ENCODE results near the gene CHMP2A. TPM values are rescaled to one million over a fixed set of nuclear protein-coding genes. Genes with fewer than 3 reads are reported as not detected.
A peak's percentile ranks its signal among the peaks of the same experiment; 100 is the strongest.

CHMP2A gene
- total and polyA plus RNA-seq, 2 donors (not counting 3 experiments of a cell fraction or from before 2014, with no cell fraction given): 105 to 150 TPM

DNA sequence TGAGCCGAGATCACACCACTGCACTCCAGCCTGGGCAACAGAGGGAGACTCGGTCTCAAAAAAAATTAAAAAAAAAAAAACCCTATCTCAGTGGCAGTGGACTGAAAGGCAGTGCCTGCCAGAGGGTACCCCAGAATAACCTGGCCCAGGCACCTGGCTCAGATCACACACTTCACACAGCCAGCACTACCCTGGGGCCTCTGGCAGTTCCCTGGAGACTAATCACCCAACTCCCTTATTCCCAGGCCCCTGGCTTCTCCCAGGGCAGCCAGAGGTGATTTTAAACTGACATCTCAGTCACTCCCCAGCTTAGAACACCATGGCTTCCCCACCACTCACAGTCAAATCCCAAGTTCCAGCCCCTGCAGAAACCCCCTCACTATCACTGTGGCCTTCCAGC, 39.6 kb downstream of the CHMP2A start:
- H3K9me1 ChIP-seq (replicated peaks; ENCODE audit: control insufficient read depth, extremely low read depth, insufficient read depth, low read length): no peaks in the 10 kb centered on the region
- H3K36me3 ChIP-seq (ENCODE audit: control insufficient read depth in 2 of 2, extremely low read depth in 1 of 2, insufficient read depth in 2 of 2, low read length in 2 of 2): peaks cover 0 to 11% of the 10 kb centered on the region in 2 experiments
- H3K9ac ChIP-seq (replicated peaks; ENCODE audit: extremely low read depth, insufficient read depth, low read length): no peak overlapping the region
- BruUV-seq (replicated peaks): no TSS peak
- no peaks in the 10 kb centered on the region for H3K27me3 ChIP-seq (ENCODE audit: control insufficient read depth in 2 of 2, insufficient read depth in 2 of 2, low read length in 2 of 2)
- TF ChIP-seq EZH2 (IDR thresholded peaks at IDR 0.05; ENCODE audit: borderline replicate concordance, low read depth, low read length, severe bottlenecking) (no peak), FOS (IDR thresholded peaks at IDR 0.05; ENCODE audit: borderline replicate concordance, insufficient read depth, low read length) (no peak), POLR2AphosphoS5 (IDR thresholded peaks at IDR 0.05; ENCODE audit: insufficient read depth, low read depth, low read length) (no peak), JUN (IDR thresholded peaks at IDR 0.05; ENCODE audit: borderline replicate concordance, insufficient read depth, insufficient read length, low read depth) (no peak), GATA2 (IDR thresholded peaks at IDR 0.05; ENCODE audit: insufficient read depth, insufficient read length, low read depth, low read length) (no peak)
- TF ChIP-seq, protein P1, sequence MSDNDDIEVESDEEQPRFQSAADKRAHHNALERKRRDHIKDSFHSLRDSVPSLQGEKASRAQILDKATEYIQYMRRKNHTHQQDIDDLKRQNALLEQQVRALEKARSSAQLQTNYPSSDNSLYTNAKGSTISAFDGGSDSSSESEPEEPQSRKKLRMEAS (IDR thresholded peaks at IDR 0.05; ENCODE audit: insufficient read depth, insufficient read length): no peak
- H3K4me3 ChIP-seq (replicated peaks in 1 of 3; ENCODE audit: insufficient read depth in 1 of 3, low read depth in 1 of 3, low read length in 3 of 3): no peak overlapping the region
- intact Hi-C loops (cut with micrococcal nuclease) (no loop called here), dilution Hi-C loops (cut with MboI; ENCODE audit: extremely low pct_ligation_motif_present, low sequenced_read_pairs) (no loop called here)
- H2AFZ ChIP-seq (ENCODE audit: low read depth, low read length): no peak overlapping the region
- DNase-seq (ENCODE audit: low read depth, low spot score): no peak
- no peak for FAIRE-seq
- ChIA-PET POLR2A (interaction anchor here (0.5 kb wide), 1 partner anchor 9 kb away, joined by 3 read pairs; no protein-coding TSS in a partner anchor), CTCF (interaction anchor here (0.7 to 2.7 kb wide), 2 partner anchors 23 to 66 kb away, joined by 3 to 42 read pairs; no protein-coding TSS in a partner anchor)
- H4K20me1 ChIP-seq (replicated peaks; ENCODE audit: control insufficient read depth, extremely low read depth, insufficient read depth, low read length): no peaks in the 10 kb centered on the region
- no peak overlapping the region for H3K4me2 ChIP-seq (ENCODE audit: insufficient read depth, low read length)
- no peak overlapping the region for H3K27ac ChIP-seq (ENCODE audit: insufficient read depth, low read depth, low read length)
- peaks cover 36% of the 10 kb centered on the region for H3K79me2 ChIP-seq (ENCODE audit: control insufficient read depth, insufficient read depth, low read length)
- H3K4me1 ChIP-seq (ENCODE audit: control insufficient read depth, extremely low read depth, insufficient read depth, low read length): peaks cover 14% of the 10 kb centered on the region
- H3K9me3 ChIP-seq (replicated peaks; ENCODE audit: control insufficient read depth, insufficient read depth, low read length): no peaks in the 10 kb centered on the region

DNA sequence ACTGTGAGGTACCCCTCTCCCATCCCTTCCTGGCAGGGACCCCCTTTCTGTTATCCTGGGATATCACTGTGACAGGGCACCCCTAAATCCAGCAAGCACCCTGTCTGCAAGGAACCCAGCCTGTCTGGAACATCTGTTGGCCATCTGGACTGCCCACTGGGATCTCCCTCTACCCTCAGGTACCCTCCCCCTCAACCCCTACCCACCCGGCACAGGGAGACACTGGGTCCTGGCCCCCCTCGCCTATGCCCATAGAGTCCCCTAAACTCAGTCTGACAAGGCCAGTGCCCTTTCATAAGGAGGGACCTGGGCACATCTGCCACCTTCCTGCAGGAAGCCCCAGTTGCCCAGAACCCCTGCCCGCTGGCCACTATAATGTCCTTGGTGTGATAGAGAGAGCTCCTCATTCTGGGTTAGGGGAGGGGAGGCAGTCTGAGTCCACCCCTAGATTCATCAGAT, 40.3 kb downstream of the CHMP2A start:
- no peaks in the 10 kb centered on the region for H4K20me1 ChIP-seq (replicated peaks; ENCODE audit: control insufficient read depth, extremely low read depth, insufficient read depth, low read length)
- H3K27ac ChIP-seq (ENCODE audit: insufficient read depth, low read depth, low read length): no peak overlapping the region
- ChIA-PET POLR2A (interaction anchor here (1.0 to 1.6 kb wide), 2 partner anchors 29 to 61 kb away, joined by 4 to 6 read pairs; partner anchors contain the start of gene TRIM28), CTCF (interaction anchor here (0.7 to 2.7 kb wide), 29 partner anchors 9 to 286 kb away, joined by 3 to 42 read pairs (median 5); partner anchors contain the start of genes CHMP2A, TRIM28, UBE2M and ZNF497)
- FAIRE-seq (no peak), DNase-seq (ENCODE audit: low read depth, low spot score) (no peak)
- no TSS peak for BruUV-seq (replicated peaks)
- no peaks in the 10 kb centered on the region for H3K27me3 ChIP-seq (ENCODE audit: control insufficient read depth in 2 of 2, insufficient read depth in 2 of 2, low read length in 2 of 2)
- H3K4me2 ChIP-seq (ENCODE audit: insufficient read depth, low read length): peak overlapping the region; percentile 48
- peaks cover 36% of the 10 kb centered on the region for H3K79me2 ChIP-seq (ENCODE audit: control insufficient read depth, insufficient read depth, low read length)
- H2AFZ ChIP-seq (ENCODE audit: low read depth, low read length): no peak overlapping the region
- H3K4me3 ChIP-seq (replicated peaks in 1 of 3; ENCODE audit: insufficient read depth in 1 of 3, low read depth in 1 of 3, low read length in 3 of 3): peak overlapping the region in 2 of 3 experiments; percentile 8 to 27
- H3K9ac ChIP-seq (replicated peaks; ENCODE audit: extremely low read depth, insufficient read depth, low read length): no peak overlapping the region
- H3K9me3 ChIP-seq (replicated peaks; ENCODE audit: control insufficient read depth, insufficient read depth, low read length): no peaks in the 10 kb centered on the region
- no peaks in the 10 kb centered on the region for H3K9me1 ChIP-seq (replicated peaks; ENCODE audit: control insufficient read depth, extremely low read depth, insufficient read depth, low read length)
- H3K4me1 ChIP-seq (ENCODE audit: control insufficient read depth, extremely low read depth, insufficient read depth, low read length): peaks cover 12% of the 10 kb centered on the region
- peaks cover 0 to 11% of the 10 kb centered on the region in 2 experiments for H3K36me3 ChIP-seq (ENCODE audit: control insufficient read depth in 2 of 2, extremely low read depth in 1 of 2, insufficient read depth in 2 of 2, low read length in 2 of 2)
- dilution Hi-C loops (cut with MboI; ENCODE audit: extremely low pct_ligation_motif_present, low sequenced_read_pairs) (no loop called here), intact Hi-C loops (cut with micrococcal nuclease) (loop anchor here (1.0 kb wide), 1 partner anchor 67 kb away; no protein-coding TSS in a partner anchor)
- TF ChIP-seq POLR2A (IDR thresholded peaks at IDR 0.05; ENCODE audit: low read depth, low read length) (no peak), JUN (IDR thresholded peaks at IDR 0.05; ENCODE audit: borderline replicate concordance, insufficient read depth, insufficient read length, low read depth) (no peak), MYC (IDR thresholded peaks at IDR 0.05; ENCODE audit: low read depth, low read length) (no peak), EZH2 (IDR thresholded peaks at IDR 0.05; ENCODE audit: borderline replicate concordance, low read depth, low read length, severe bottlenecking) (no peak), POLR2AphosphoS5 (IDR thresholded peaks at IDR 0.05; ENCODE audit: insufficient read depth, low read depth, low read length) (no peak), GATA2 (IDR thresholded peaks at IDR 0.05; ENCODE audit: insufficient read depth, insufficient read length, low read depth, low read length) (no peak), FOS (IDR thresholded peaks at IDR 0.05; ENCODE audit: borderline replicate concordance, insufficient read depth, low read length) (no peak)
- TF ChIP-seq, protein P2, sequence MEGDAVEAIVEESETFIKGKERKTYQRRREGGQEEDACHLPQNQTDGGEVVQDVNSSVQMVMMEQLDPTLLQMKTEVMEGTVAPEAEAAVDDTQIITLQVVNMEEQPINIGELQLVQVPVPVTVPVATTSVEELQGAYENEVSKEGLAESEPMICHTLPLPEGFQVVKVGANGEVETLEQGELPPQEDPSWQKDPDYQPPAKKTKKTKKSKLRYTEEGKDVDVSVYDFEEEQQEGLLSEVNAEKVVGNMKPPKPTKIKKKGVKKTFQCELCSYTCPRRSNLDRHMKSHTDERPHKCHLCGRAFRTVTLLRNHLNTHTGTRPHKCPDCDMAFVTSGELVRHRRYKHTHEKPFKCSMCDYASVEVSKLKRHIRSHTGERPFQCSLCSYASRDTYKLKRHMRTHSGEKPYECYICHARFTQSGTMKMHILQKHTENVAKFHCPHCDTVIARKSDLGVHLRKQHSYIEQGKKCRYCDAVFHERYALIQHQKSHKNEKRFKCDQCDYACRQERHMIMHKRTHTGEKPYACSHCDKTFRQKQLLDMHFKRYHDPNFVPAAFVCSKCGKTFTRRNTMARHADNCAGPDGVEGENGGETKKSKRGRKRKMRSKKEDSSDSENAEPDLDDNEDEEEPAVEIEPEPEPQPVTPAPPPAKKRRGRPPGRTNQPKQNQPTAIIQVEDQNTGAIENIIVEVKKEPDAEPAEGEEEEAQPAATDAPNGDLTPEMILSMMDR (IDR thresholded peaks at IDR 0.05; ENCODE audit: extremely low read depth in 1 of 2, insufficient read depth in 1 of 2, low read depth in 1 of 2, low read length in 2 of 2): no peak
- TF ChIP-seq, protein P1 (IDR thresholded peaks at IDR 0.05; ENCODE audit: insufficient read depth, insufficient read length): no peak
